Endometrium (tissue), 2 donors: ENCODE data around the gene CASKIN1.
"Not testable (repeated sequence)": the region's sequence is repeated elsewhere in the genome, so short reads cannot be mapped to it uniquely, and the experiment has no call there.

Experiments
- FAIRE-seq: peaks from 2 replicates; lab custom pipeline; 2012; peaks lifted over from hg19 to GRCh38; lab: Jason Lieb, UNC
- donor health status: control.
- donor health status: control.

Gene CASKIN1

GRCh38 chr16:2209258-2210008, 13.0 kb upstream of the CASKIN1 start:
- FAIRE-seq = no peak

GRCh38 chr16:2208772-2209171, 12.4 kb upstream of the CASKIN1 start:
- FAIRE-seq = no peak

- no peak for FAIRE-seq
Measured at GRCh38 chr16:2208308-2208707, 11.9 kb upstream of the CASKIN1 start.

- no peak for FAIRE-seq
Measured at GRCh38 chr16:2207872-2208271, 11.5 kb upstream of the CASKIN1 start.

GRCh38 chr16:2206780-2207433, 10.5 kb upstream of the CASKIN1 start:
- FAIRE-seq = no peak

GRCh38 chr16:2206420-2206779, 10.0 kb upstream of the CASKIN1 start:
- FAIRE-seq = no peak

GRCh38 chr16:2205967-2206313, 9.5 kb upstream of the CASKIN1 start:
- no peak for FAIRE-seq

- FAIRE-seq = no peak
Measured at GRCh38 chr16:2205104-2205966, 8.9 kb upstream of the CASKIN1 start, which contains the start of gene MLST8. Gene MLST8 (plus strand): TSS chr16:2205454. CDS start chr16:2206086, 632 bp downstream.

- FAIRE-seq = no peak
Measured at GRCh38 chr16:2204416-2205103, 8.2 kb upstream of the CASKIN1 start.

- not testable (repeated sequence) for FAIRE-seq
Measured at GRCh38 chr16:2203119-2203688, 6.8 kb upstream of the CASKIN1 start.

GRCh38 chr16:2200313-2200712, 3.9 kb upstream of the CASKIN1 start:
- no peak for FAIRE-seq

- FAIRE-seq = no peak
Measured at GRCh38 chr16:2199621-2200139, 3.3 kb upstream of the CASKIN1 start.

- FAIRE-seq = no peak
Measured at GRCh38 chr16:2199095-2199494, 2.7 kb upstream of the CASKIN1 start.

GRCh38 chr16:2198283-2198682, 1.9 kb upstream of the CASKIN1 start:
- no peak for FAIRE-seq

- no peak for FAIRE-seq
Measured at GRCh38 chr16:2197765-2198164, 1.4 kb upstream of the CASKIN1 start.

GRCh38 chr16:2196981-2197511, 641 bp upstream of the CASKIN1 start:
- no peak for FAIRE-seq

- FAIRE-seq = no peak
Measured at GRCh38 chr16:2195322-2196161, 863 bp downstream of the CASKIN1 start.

- no peak for FAIRE-seq
Measured at GRCh38 chr16:2194852-2195321, 1.5 kb downstream of the CASKIN1 start.

- no peak for FAIRE-seq
Measured at GRCh38 chr16:2194166-2194834, 2.1 kb downstream of the CASKIN1 start.

GRCh38 chr16:2191446-2191706, 5.0 kb downstream of the CASKIN1 start:
- no peak for FAIRE-seq
